Urinary bladder (tissue), 4 donors: ENCODE measurements around the gene DUSP10. TPM values are rescaled to one million over a fixed set of nuclear protein-coding genes. Genes with fewer than 3 reads are reported as not detected.

Source experiments
- DNase-seq: peaks from one replicate; pipeline ENCODE4 v3.0.0-alpha.2; 2015; ENCODE audit errors: extremely low spot score
- H3K27ac ChIP-seq: one replicate; pipeline ENCODE4 v1.5.1; 2013; ENCODE audit warnings: low read depth, mild to moderate bottlenecking, moderate library complexity
- H3K36me3 ChIP-seq: one replicate; pipeline ENCODE4 v1.6.1; 2013; ENCODE audit warnings: mild to moderate bottlenecking, moderate library complexity; ENCODE audit not compliant: insufficient read depth
- H3K4me1 ChIP-seq: one replicate; pipeline ENCODE4 v1.6.1; 2013; ENCODE audit warnings: mild to moderate bottlenecking, moderate library complexity; ENCODE audit not compliant: insufficient read depth
- H3K4me3 ChIP-seq: one replicate; pipeline ENCODE4 v1.5.1; 2013; ENCODE audit warnings: low read depth, low read length
- WGBS: extraction: QIAGEN DNeasy Blood & Tissue Kit; methylation state at CpG from one replicate; pipeline ENCODE4 v1.1.7; 2013; 5-methylcytosine and 5-hydroxymethylcytosine counted together
- polyA plus RNA-seq: library from polyadenylated mRNA; stranded (reverse); fragments of 200-250 nt; gene quantifications from one replicate; pipeline ENCODE4 v1.2.3, GENCODE V29; 2013
- total RNA-seq: library from RNA; depleted of rRNA; stranded (reverse); fragments of >200 nt; gene quantifications from one replicate; pipeline ENCODE4 v1.2.3, GENCODE V29; 2014
- donor health status: healthy with polysubstance abuse.
- donor health status: healthy.

The DUSP10 gene
- total and polyA plus RNA-seq, 2 donors = 5.5 to 15.6 TPM

DNA sequence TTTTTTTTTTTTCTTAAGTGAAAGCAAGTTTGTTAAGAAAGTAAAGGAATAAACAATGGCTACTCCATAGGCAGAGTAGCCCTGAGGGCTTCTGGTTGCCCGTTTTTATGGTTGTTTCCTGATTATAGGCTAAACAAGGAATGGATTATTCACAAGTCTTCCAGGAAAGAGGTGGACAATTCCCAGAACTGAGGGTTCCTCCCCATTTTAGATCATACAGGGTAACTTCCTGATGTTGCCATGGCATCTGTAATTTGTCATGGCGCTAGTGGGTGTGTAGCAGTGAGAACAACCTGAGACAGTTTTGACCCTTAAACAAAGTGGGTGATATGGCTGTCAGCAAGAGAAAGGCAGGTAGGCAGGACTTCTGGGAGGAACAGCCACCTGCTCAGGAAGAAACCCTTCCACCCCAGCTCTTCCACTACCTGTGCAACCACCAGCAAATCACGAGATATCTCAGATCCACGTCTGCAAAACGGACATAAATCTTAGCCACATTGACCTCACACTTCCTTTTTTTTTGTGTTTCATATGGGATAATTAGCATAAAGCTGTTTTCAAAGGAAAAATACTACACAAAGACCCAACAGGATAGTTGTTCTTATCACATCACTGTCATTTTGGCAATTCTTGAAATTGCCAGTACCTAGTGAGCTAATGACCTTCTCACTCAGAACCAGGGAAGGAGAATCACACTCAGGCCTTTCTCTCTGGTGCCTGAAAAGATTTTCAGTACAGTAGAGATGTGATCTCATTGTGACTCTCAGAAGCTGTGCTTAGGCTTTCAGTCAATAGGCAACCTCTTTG, 34.8 kb upstream of the DUSP10 start:
- Histone ChIP-seq H3K4me1 (no peaks in the 10 kb centered on the region), H3K36me3 (no peaks in the 10 kb centered on the region), H3K4me3 (no peak overlapping the region), H3K27ac (no peak overlapping the region)
- no peak for DNase-seq
- WGBS = 64% methylated on average over 5 of the region's 5 CpGs

DNA sequence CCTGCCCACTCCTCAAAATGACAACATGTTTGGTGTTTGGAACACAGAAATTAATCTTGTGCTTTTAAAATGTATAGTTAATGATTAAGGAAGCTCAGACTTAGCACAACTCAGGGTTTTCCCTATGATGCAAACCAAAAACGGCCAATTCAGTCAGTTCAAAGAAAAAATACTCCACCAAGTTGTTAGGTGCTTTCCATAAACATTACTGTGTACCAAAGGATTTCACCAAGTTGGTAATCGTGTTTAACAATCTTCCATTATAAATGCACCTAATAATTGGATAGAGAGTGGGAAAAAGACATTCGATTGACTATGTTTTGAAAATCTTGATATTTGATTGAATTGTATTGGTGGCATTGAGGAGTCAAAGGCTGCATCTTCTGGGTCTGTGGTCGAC, 33.3 kb upstream of the DUSP10 start:
- no peak for DNase-seq
- WGBS = 91% methylated on average over 4 of the region's 4 CpGs
- Histone ChIP-seq H3K4me3 (no peak overlapping the region), H3K36me3 (no peaks in the 10 kb centered on the region), H3K4me1 (no peaks in the 10 kb centered on the region), H3K27ac (no peak overlapping the region)

DNA sequence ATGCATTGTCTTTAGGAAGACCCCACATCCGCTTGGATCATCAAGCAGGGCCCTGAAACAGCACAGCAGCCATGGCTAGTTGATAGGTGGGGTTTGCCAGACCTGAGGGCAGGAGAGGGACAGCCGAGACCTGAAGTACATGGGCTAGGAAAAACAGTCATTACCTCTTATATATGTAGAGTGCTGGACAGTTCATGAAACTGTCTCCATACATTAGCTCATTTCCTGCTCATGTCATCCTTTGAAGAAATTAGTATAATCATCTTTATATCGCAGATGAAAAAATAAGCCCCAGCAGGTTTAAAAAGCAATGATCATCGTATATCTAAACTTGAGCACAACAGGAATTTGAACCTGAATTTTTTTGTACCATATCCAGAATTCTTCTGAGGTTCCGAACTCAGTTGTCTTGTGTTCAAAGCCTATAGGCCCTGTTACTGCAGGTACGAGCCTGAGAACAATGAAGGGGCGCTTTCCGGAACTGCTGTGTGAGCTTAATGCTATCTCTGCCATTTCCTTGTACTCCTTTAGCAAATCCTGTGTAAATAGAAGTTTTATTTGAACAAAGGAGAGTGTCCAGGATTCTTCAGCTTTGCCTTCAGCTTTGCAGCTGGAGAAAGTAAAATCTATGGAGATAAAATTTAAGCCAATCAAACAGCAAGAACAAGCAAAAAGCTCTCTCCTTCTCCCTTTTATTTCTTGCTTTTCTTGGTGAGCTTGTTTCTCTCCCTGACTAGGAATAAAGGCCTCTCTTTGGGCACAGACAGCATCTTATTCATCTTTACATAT, 32.4 kb upstream of the DUSP10 start:
- no peak for DNase-seq
- 85% methylated on average over 8 of the region's 8 CpGs for WGBS
- Histone ChIP-seq H3K36me3 (no peaks in the 10 kb centered on the region), H3K27ac (no peak overlapping the region), H3K4me3 (no peak overlapping the region), H3K4me1 (no peaks in the 10 kb centered on the region)

DNA sequence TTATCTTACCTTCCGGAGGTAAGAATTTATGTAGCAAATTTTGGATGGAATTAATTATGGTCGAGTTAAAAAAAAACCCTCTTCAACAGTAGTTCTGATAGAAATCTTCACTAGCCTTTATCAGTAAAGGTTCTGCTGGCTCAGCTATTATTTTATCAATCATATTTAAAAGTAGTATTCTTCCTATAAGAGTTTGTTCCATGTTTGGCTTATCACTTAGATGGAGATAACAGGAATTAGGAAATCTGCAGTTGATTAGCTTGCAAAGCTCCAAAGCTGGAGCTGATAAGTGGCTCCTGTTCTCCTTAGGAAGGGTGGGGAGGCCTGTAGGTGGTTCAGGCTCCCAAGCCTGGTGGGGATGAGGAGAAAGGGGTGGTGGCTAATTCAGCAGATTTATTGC, 31.5 kb upstream of the DUSP10 start:
- DNase-seq = no peak
- Histone ChIP-seq H3K36me3 (no peaks in the 10 kb centered on the region), H3K27ac (no peak overlapping the region), H3K4me3 (no peak overlapping the region), H3K4me1 (no peaks in the 10 kb centered on the region)
- 42% methylated on average over 2 of the region's 2 CpGs for WGBS

DNA sequence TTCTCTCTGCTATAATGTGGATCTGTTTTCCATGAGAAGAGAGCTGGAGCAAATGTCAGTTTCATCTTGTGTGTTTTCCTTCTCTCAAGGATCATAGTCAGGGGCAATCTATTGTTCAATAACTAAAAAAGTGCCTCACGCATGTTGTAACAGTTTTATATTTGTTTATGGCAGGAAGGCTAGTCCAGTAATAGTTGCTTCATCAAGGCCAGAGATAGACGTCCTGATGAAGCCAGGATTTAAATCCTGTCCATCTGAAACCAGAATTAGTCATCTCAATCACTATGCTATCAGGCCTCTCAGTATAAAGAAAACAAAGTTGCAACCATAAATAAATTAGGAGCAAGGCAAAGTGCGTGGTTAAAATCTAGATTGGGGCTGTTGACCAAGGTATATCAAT, 30.2 kb upstream of the DUSP10 start:
- Histone ChIP-seq H3K27ac (no peak overlapping the region), H3K4me3 (no peak overlapping the region), H3K4me1 (no peaks in the 10 kb centered on the region), H3K36me3 (no peaks in the 10 kb centered on the region)
- DNase-seq = no peak
- WGBS = 78% methylated on average over 3 of the region's 3 CpGs

DNA sequence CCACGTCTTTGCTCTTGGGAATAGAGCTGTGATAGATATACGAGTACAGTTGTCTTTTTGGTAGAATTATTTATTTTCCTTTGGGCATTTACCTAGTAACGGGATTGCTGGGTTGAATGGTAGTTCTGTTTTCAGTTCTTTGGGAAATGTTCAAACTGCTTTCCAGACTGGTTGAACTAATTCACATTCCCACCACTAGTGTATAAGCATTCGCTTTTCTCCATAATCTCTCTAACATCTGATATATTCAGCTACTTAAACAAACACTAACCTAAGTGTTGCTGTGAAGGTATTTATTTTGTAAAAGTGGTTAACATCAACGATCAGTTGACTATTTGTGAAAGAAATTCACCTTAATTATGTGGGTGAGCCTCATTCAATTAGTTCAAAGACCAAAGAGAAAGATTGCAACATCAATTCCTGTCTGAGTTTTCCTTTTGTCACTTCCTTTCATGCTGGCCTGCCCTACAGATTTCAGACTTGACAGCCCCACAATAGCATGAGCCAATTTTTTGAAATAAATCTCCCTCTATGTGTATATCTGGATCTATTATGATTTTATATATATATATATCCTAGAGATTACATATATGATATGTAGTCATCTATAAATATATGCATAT, 26.7 kb upstream of the DUSP10 start:
- Histone ChIP-seq H3K27ac (no peak overlapping the region), H3K36me3 (no peaks in the 10 kb centered on the region), H3K4me3 (no peak overlapping the region), H3K4me1 (no peaks in the 10 kb centered on the region)
- no peak for DNase-seq
- WGBS = 84% methylated on average over 5 of the region's 5 CpGs

DNA sequence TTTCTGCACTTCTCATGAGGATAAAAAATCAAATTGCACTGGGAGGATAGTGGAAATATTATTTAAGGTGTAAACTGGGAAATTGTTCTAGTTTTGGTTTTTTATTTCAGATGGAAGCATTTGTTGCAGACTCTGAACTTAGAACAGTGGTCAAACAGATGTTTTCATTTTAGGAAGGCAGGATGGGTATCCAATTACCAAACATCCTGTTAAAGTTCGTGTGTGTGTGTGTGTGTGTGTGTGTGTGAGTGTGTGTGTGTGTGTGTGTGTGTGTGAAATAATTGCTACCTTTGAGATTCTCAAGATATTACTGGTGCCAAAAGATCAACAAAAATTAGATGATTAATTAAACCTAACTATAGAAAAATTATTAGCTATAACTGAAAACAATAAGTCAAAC, 24.3 kb upstream of the DUSP10 start:
- Histone ChIP-seq H3K4me1 (no peaks in the 10 kb centered on the region), H3K4me3 (no peak overlapping the region), H3K27ac (no peak overlapping the region), H3K36me3 (no peaks in the 10 kb centered on the region)
- DNase-seq = no peak
- WGBS = 14% methylated on average over 1 of the region's 1 CpG

DNA sequence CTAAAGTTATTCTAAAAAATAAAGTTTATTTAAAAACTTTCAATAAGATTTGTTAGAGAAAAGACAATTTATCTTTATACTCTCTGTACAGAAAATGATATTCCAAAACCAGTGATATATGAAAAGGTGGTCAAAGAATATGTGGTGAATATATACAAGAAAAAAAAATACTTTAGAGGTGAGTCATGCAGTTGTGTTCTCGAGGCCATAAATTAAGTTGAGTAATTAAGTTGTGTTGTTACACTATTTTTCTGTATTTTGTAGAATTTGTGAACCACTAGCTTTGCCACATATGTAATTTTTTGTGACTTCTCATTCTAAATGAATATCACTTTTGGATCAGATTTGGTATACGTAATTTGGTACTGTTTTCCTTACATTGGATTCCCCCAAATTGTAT, 23.6 kb upstream of the DUSP10 start:
- WGBS = 28% methylated on average over 2 of the region's 2 CpGs
- Histone ChIP-seq H3K27ac (no peak overlapping the region), H3K36me3 (no peaks in the 10 kb centered on the region), H3K4me1 (no peaks in the 10 kb centered on the region), H3K4me3 (no peak overlapping the region)
- no peak for DNase-seq

DNA sequence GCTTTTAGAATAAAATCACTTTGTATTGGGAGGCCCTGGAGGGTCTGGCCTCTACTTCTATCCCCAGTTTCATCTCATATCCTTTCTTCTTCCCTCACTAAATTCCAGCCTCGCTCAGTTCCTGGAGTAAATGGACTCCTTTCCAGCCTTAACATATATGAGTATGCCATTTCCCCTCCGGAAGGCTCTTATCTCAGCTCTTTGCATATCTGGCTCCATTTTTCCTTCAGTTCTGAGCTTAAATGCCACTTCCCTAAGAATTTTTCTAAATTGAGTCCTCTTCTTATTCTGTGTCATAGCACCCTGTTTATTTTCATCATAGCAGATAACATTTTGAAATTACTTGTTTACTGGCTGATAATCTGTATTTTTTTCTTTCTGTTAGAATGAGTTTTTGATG, 20.2 kb upstream of the DUSP10 start:
- no peak overlapping the region for H3K4me3 ChIP-seq
- no peak overlapping the region for H3K27ac ChIP-seq
- 78% methylated on average over 2 of the region's 2 CpGs for WGBS
- no peaks in the 10 kb centered on the region for H3K4me1 ChIP-seq
- no peaks in the 10 kb centered on the region for H3K36me3 ChIP-seq
- DNase-seq = no peak

DNA sequence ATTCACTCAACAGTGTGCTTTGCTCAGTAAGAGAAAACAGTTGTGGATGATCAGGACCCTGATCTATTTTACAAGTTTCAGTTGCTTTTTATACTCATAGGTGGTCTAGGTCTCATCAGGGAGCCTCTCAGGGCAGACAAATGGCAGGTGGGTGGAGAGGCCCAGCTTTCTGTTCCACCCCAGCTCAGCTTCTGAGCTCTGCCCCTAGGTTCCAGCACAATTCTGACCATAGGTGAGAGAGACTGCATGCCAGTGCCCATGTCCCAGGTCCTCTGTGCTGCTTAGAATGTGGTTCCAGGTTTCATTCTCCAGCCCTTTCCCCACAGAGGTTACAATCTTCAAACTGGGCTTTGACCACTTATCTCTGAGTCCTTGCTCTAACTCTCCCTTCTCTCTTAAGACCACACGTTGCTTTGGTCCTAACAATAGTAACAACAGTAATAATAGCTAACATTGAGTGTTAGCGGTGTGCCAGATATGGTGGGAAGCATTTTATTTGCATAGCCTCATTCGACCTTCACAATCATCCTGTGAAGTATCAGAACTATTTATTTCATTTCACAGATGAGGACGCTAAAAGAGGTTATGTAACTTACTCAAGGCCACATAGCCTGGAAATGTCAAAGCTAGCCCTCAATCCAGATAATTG, 19.6 kb upstream of the DUSP10 start:
- DNase-seq = no peak
- 91% methylated on average over 4 of the region's 4 CpGs for WGBS
- no peaks in the 10 kb centered on the region for H3K36me3 ChIP-seq
- no peak overlapping the region for H3K27ac ChIP-seq
- H3K4me3 ChIP-seq = no peak overlapping the region
- H3K4me1 ChIP-seq = no peaks in the 10 kb centered on the region

DNA sequence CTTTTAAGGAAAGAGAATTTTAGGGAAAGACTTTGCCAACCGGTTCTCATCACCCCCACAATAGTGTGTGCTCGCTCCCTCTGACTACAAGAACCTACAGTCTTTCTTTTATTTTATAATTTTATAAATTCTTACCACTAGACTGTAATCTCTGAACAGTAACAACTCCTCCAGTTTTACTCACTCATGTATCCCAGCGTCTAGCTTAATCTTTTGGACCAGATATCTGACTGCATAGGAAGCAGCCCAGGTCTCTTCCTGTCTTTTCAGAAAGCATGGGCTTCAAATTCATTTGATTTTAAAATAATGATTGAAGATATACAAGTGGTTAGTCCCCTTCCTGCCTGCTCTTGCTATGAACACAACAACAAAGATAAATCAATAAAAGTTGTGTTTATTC, 19.0 kb upstream of the DUSP10 start:
- H3K36me3 ChIP-seq = no peaks in the 10 kb centered on the region
- no peak overlapping the region for H3K27ac ChIP-seq
- WGBS = 76% methylated on average over 3 of the region's 3 CpGs

DNA sequence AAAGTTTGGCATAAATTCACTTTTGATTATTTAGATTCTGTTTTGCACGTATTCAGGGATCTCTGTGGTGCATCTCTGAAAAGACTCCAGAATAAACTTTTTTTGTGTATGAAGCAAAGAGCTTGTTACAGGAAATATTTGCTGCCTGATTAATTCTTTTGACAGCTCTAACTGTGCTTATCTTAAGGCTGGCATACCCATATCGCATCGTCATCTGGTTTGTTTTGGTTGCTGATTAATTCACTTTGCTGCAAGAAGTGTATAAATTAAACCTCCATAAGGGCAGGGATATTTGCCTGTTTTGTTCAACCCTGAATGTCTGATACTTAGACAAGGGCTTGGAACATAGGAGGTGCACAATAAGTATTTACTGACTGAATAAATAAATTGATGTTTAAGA, 17.5 kb upstream of the DUSP10 start:
- no peaks in the 10 kb centered on the region for H3K4me1 ChIP-seq
- H3K36me3 ChIP-seq = no peaks in the 10 kb centered on the region
- H3K27ac ChIP-seq = no peak overlapping the region
- no peak overlapping the region for H3K4me3 ChIP-seq
- no peak for DNase-seq
- 70% methylated on average over 3 of the region's 3 CpGs for WGBS

More for the DNA sequence above, 19.0 kb upstream of the DUSP10 start:
- Histone ChIP-seq H3K4me3 (no peak overlapping the region), H3K4me1 (no peaks in the 10 kb centered on the region)
- no peak for DNase-seq

DNA sequence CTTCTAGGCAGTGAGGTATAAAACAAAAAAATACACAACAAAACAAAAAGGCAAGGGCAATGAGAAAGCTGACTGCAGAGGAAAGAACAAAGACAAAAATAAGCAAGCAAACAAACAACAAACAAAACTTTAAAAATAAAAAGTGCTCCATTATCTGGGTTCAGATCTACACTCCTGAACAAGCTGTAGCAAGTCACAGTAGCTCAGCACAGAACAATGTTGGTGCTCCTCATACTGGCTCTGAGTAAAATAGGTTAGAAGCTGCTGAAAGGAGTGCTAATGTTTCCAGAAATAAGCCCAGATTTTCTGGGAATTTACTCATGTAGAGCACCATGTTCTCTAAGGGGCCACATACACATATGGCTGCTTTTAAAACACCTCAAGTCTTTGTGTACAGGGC, 16.6 kb upstream of the DUSP10 start:
- DNase-seq = no peak

More for the DNA sequence above, 16.6 kb upstream of the DUSP10 start:
- Histone ChIP-seq H3K36me3 (no peaks in the 10 kb centered on the region), H3K4me3 (no peak overlapping the region), H3K4me1 (no peaks in the 10 kb centered on the region), H3K27ac (no peak overlapping the region)
